Measurements from ENCODE around the gene RCL1.

Gene RCL1

DNA sequence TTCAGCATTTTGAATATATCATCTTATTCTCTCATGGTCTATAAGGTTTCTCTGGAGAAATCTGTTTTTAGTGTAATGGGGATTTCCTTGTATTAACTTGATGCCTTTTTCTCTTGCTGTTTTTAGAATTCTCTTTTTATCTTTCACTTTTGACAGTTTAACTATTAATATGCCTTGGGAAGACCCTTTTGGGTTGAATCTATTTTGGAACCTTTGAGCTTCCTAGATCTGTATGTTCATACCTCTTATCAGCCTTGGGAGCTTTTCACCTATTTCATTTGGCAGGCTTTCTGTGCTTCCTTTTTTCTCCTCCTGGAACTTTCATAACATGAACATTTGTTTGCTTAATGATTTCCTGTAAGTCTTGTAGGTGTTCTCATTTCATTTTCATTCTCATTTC is 22.2 kb downstream of the RCL1 start:
- no peak for DNase-seq

DNA sequence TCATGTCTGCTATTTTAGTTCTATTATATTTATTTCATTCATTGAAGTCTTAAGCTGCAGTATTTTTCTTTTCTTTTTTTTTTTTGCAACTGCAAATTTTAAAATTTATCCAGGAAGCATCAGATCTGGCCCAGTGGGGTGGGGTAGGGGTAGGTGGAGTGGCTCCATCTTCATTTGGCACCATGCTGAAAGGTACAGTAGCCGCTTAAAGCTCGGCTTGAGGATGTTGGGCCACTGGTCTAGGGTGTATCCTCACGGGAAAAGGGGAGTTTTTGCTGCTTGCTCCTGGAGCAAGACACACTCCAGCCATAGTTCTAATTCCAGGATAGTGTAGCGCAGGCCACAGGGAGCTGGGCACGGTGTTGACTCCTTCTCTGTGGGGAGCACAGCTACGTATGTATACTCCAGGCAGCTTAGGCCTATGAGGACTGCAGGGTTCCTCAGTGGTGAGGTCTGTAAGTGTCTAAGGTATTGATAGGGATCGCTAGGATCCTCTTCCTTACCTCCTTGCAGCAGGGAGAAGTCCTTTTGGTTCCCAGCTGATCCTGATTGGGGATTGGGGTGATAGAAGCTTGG is 22.7 kb downstream of the RCL1 start:
- no peak for DNase-seq

DNA sequence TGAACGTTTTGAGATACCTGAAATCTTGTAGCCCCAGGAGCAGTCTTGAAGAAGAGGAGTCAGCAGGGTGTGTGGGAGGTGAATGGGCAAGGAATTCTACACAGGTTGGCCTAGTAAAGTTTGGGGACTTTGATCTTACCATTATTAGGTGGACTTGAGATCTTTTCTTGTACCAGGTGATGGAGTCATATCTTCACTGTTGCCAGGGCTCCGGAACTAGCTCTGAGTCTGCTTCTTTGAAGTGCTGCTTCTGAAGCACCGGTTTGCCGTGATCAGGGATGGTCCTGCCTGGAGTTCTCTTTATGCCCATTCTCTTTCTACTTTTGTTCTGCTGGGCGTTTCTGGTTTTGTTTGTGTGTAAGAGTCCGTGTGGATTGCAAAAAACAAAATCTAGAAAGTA is 27.4 kb downstream of the RCL1 start:
- DNase-seq = no peak

DNA sequence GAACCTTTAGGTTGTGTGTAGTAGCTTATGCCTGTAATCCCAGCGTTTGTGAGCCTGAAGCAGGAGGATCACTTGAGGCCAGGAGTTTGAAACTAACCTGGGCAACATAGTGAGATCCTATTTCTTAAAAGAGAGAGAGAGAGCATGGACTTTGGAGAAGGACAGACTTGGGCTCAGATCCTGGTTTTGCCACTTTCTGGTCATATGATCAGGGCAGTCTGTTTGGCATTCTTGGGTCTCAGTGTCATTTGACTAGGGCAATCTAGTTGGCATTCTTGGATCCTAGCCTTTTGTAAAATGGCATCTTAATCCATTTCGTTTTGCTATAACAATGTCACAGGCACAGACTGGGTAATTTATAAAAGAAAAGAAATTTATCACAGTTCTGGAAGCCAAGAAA is 28.4 kb downstream of the RCL1 start:
- DNase-seq = no peak

DNA sequence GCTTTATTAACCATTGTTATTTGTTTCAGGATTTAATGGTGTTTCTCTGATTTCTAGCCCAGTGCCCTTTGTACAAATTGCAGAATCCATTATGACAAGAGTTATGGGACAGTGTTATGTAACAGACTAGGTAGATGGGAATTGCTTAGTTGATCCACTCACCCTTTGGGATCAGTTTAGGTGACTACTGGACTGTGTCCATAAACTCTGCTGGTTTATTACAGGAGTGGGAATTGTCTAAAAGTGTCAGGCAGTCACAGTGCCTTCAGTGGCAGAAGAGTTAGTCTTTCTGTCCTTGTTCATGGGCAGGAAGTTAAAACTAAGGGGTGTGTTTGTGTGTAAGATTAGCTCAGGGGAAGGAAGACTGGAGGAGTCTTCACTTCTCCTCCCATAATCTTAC is 29.3 kb downstream of the RCL1 start:
- no peak for DNase-seq

DNA sequence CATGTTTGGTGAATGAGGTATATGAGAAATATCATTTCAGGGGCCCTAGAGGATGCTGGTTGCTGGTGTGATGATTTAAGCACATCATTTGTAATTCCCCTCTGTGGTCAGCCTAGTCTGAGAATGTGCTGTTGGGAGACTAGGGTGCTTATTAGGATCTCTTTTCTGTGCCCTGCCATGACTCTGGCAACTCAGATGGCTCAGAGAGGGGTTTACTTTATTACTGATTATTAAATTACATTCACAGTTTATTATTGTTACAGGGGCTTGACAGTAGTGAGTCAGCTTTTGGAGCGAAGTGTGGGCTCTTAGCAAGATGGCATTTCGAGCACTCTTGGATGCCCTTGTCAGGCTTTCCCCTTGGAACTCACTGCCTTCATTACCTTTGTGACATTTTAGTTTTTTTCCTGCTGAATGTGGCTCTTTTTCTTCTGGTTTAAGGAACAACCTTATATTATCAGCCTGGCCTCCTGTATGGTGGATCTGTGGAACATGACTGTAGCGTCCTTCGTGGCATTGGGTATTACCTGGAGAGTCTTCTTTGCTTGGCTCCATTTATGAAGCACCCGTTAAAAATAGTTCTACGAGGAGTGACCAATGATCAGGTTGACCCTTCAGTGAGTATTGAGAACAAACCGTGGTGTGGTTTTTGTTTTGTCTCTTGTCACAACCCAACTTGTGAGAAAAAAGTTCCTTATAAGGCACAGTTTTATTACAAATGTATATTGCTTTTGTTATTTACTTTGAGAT is 33.8 kb downstream of the RCL1 start:
- no peak for DNase-seq

DNA sequence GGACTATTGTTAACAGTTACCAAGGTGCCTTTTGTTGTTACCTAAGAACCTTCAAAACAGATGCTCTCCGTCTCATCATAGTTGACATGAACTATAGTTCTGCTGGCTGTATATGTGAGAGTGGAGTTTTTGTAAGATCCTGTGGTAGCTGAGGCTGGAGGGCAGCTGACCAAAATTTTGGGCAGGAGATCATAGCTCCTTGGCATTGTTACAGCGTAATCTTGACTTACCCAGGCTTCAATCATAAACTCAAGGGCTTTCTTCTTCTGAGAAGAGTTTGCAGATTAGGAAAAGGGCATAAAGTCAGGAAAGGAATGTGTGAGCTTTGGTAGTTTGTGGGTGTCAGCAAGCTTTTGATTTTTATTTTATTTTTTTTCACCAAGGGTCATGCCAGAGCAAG is 34.5 kb downstream of the RCL1 start:
- no peak for DNase-seq

DNA sequence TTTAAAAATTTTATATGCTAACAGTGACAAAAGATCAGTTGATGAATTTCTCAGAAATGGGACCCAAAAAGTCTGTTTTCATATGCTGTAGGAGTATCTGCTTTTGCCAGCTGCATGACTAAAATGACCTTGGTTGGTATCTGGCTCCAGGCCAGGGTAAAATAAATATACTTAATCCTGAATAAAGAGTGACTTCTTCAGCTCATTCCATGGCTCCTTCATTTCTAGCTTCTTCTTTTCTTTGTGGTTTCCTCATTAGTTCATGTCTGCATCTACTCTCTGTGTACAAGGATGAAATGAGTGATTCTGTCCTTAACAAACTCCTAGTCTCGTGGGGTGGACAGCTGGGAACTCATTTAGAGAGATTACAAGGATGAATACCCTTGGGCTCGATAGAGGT is 36.0 kb downstream of the RCL1 start:
- DNase-seq = no peak

DNA sequence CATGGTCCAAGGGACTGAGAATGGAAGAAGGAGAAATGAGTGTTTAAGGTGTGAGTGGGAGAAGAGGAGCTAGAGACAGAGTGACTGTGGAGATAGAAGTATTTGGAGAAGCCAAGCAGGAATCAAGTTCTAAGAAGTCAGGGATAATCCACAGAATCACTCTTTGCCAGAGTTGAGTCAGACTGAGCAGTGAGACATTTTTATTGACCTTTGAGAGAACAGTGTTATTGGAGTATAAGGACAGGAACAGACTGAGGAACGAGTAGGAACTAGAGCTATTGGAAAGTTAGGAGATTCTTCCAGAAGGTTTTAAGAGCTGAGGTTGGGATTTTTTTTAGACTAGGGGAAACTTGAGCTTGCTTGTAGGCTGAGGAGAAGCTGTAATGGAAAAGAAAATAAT is 37.2 kb downstream of the RCL1 start:
- DNase-seq = no peak

DNA sequence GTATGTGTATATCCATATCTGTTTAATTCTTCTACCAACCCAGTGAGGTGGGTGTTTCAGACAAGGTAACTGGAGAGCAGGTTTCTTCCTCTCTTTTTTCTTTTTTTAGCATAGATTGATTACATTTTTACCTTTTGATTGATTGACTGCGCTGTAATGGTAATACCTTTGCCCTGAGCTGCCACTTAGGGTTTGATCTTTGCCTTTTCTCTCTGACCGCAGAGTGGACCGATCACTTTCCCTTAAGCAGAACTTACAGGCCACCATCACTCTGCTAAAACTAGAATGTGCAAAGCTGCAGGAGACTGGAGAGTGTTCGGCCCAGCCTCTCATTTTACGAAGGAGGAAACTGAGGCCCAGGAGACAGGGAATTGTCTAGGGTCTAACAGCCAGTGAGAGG is 38.0 kb downstream of the RCL1 start:
- DNase-seq = no peak

DNA sequence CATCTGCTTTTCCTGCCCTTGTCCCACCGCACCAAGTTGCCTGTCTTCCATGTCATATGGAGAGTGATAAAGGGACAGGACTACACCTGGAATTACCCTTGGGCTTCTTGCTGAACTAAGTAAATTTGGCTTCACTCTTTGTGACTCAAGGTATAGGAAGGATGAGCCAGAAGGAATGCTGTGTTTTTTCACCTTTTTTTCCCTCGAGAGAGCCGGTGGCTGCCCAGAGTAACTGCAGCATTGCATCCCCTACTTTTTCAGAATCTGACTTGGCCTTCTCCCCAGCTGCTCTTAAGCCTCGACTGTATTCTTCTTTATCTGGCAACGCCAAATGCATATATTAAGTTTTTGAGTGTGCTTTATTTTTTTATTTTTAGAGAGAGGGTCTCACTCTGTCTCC is 38.4 kb downstream of the RCL1 start:
- DNase-seq = no peak

DNA sequence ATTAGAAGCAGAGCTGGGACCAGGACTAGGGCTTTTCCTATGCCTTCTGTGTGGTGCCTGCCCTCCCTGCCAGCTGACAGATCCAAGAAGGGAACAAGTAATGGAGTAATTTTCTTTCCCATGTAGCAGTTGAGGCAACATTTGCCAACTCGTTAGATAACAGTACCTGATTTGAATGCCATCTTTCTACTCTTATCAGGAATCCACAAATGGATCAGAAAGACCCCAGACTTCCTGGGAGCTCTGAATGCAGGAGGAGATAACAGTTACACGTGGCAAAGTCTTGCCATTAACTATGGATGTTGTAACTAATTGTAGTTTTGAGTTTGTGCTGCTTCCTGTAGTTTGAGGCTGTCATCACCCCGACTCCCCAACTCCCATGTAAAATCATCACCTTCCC is 39.2 kb downstream of the RCL1 start:
- no peak for DNase-seq

DNA sequence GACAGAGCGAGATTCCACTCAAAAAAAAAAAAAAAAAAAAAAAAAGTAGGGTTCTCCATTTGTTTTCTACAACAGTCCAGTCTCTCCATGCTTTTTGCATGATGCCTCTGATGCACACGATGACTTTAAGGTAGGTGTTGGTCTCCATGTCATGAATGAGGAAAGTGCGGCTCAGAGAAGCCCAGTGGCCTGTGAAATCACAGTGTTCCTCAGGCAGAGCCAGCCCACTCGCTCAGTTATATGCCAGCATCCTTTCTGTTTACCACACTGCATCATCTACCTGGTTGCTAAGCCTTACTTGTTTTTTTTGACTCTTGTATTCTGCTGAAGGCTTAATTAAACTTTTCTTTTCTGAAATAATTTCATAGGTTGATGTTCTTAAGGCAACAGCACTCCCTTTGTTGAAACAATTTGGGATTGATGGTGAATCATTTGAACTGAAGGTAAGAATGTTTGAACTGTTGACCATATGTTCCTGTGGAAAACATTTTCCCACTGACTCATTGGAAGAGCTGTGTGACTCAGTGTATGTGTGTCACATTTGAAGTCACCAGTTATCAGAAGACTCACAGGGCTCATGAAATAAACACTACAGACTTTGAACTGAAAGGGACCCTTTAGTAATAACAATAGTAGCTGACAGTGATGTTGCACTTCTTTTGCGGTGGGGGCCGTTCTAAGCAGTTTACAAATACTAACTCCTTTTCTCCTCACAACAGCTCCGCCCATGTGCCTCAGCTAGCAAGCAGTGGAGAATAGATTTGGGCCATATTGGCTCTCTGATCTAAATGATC is 40.2 kb downstream of the RCL1 start:
- no peak for DNase-seq

DNA sequence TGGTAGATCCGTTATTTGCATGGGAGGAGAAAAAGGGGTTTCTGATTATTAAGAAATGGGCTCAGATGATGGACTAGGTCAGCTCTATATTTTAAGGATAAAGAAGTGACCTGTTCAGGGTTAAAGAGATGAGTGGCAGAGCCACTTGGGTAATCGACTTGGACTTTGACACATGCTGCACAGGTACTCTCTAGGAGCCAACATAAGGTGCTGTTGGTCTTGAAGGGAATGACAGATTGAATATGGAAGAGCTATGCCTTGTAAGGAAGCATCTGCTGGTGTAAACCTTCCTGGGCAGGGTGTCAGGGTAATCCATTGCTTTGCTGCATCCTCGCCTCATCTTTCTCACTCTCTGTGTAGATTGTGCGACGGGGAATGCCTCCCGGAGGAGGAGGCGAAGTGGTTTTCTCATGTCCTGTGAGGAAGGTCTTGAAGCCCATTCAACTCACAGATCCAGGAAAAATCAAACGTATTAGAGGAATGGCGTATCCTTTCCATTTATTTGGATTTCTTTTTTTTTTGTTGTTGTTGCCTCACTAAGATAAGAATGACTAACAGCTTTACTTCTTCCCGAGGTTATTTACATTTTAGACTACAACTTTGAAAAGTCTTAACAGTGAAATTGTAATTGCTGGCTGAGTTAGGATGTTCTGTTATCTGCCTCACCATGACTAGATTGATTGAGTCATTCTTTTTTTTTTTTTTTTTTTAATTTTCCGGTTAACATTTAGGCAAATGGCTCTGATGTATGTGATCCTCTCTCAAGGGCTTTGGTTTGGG is 41.2 kb downstream of the RCL1 start:
- DNase-seq = no peak

DNA sequence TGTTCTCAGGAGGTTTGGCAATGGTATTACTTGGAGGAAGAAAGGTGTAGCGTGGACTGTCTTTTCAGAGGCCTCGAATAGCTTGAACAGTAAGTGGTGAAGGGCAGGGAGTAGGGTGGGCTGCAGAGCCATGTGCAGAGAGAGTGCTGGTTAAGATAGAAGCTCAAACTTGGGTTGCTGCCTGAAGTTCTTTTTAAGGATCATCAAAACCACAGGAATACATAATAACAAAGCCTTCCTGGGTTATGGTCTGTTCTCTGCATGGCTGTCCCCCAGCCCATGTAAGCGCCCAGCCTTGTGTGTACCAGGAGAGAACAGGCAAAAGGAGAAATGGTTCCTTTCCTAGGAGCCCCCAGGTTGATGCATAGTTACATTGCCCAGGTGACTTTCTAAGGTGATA is 43.9 kb downstream of the RCL1 start:
- no peak for DNase-seq

DNA sequence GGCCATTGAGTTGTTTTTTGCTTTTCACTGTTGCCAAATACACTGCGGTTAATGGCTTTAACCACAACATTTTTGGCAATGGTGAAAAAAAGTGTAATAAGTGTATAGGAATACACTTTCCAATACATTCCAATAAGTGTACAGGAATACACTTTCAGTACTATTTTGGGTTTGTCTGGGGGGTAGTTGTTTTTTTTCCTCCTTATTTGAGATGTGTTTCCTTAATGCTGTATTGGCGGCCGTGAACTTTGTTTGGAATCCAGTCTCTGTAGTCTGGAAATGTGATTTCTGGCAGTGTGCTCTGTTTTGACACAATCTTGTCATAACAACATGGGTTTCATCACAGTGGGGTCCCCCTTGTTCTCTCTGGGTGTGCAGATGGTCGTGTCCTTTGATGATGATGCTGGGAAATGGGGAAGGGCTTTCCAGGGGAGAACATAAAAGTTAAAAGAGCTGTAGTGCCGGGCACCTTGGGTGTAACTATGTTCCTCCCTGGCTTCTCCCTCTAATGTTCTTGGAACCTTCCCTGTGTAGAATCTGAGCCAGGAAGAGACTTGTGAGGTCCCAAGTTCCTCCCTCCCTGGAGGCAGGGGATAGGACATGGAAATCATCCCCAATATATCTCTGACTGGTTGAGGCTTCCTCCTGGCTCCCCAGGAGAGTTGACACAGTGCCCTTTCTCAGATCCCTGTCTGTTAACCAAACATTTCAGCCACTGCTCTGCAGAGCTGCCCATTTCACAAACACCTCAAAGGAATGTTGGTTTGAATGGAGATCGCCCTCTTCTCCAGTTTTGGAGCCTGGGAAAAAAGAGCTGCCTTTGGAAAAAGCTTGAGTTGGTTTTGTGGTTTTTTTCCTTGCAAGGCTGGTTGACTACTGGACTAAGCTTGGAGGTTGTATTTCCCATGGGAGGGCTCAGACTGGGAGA is 44.8 kb downstream of the RCL1 start:
- no peak for DNase-seq

DNA sequence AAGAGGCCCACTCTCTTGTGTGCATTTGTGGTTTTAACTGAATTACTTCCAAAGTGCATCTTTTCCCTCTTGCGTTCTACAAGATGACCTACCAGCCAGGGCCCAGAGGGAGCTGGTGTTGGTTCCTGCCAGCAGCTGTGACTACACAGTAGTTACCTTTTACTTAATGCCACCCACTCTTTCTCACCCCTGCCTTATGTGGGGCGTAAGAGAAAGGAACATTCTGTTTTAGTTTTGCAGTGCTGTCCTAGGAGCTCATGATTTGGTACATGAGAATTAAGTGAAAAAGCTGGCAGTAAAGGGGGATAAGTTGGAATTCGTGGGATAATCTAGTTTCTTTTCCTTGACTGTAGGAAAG is 45.4 kb downstream of the RCL1 start:
- no peak for DNase-seq

DNA sequence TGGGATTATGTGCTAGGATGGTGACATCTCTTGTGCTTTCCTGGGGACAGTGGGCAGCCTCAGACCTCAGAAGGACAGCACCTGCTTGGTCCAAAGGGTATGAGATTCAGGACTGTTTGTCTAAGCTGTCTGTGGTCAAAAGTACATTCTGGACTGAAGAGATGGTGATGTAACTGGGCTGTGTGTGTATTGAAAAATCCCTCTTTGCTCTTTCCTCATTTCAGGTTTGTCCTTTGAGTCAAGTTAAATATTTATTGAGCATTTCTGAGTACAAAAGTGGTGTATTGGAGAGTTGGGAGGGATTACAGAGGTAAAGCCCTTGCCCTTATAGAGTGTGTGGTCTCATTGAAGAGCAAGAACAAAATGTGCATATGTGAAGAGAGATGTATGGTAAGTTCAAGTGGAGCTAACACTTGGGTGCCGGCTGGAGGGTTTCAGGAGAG is 46.7 kb downstream of the RCL1 start:
- DNase-seq = no peak

DNA sequence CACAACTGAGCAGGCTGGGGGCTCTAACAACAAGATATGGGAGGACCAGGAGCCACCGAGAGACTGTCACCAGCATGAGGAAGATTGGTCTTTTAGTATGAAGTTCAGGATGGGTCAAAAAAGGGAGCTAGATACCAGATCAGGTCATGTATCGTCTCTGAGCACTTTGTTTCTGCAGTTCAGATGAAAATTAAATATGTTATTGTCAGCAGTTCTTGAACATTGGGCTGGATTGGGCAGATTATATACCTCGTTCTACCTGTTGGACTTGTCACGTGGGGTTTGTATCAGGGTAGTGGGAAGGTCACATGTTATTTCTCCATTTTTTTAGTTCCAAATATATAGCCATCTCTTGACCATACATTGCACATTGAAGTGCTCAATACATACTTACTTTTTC is 47.3 kb downstream of the RCL1 start:
- no peak for DNase-seq

DNA sequence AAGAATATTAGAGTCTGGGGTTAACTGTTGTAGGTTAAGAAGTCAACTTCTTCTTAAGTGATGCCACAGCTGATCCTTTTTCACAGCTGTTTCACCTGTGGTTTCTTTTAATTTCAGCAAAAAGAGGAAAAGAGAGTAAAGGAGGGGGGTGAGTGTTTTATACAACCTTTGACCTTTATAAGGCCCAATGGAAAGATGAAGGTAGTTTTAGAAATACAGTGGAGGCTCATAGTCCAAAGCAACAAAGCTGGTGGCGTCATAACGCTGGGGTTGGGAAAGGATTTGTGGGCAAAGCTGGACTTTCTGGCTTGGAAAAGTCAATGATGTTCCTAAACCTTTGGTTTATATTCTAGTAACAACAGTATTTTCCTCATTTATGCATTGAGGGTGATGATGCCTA is 49.5 kb downstream of the RCL1 start:
- DNase-seq = no peak

DNA sequence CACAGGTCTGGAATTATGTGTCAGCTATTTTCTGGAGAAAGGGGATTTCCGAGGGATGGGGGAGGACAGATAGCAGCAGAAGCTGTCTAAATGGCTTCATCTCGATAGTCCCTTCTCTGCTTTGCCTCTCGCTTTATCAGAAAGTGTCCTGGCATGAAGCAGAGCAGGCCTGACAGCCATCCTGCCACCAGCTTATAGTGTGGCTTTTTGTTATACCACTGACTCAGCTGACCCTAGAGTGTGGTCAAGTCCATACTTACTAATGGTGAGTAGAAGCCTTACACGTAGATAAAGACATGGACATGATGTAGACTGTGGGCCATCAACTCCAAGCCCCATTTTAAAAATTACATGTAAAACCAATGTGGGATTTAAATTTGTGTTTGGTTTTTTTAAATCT is 50.0 kb downstream of the RCL1 start:
- no peak for DNase-seq

DNA sequence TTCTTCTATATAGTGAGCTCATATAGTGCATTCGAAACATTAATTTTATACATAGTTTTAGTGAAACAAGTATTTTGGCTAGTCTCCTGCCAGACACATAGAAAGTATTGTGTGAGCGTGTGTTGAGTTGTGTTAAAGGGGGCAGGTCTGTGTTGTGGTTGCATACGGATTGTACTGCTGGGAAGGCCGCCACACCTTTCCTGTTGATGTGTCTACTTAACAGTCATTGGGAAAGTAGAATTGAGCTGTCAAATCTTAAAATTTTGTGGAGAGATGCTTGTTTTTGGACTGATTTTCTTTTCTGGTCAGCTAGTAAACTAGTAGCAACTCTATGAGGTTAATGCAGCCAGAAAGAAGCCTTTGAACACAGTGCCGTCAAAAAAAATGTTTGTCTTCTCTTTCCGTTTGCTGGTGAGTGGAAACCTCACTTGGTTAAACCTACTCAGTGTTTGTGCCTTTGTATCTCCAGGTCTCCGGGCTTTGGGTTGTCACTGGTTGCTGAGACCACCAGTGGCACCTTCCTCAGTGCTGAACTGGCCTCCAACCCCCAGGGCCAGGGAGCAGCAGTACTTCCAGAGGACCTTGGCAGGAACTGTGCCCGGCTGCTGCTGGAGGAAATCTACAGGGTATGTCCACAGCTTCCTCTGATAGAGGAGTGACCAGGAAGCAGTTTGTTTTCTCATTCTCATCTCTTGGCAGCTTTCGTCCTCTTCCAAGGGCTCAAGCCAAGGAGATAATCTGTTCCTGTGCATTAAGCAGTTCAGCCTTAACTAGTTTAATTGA is 51.5 kb downstream of the RCL1 start:
- no peak for DNase-seq

Measured in activated T-cell treated with anti-CD3 and anti-CD28 coated beads, Interleukin-2, amount 50 U/mL, for 1 hour (primary cell).